ENCODE data around the gene TOE1.

DNA sequence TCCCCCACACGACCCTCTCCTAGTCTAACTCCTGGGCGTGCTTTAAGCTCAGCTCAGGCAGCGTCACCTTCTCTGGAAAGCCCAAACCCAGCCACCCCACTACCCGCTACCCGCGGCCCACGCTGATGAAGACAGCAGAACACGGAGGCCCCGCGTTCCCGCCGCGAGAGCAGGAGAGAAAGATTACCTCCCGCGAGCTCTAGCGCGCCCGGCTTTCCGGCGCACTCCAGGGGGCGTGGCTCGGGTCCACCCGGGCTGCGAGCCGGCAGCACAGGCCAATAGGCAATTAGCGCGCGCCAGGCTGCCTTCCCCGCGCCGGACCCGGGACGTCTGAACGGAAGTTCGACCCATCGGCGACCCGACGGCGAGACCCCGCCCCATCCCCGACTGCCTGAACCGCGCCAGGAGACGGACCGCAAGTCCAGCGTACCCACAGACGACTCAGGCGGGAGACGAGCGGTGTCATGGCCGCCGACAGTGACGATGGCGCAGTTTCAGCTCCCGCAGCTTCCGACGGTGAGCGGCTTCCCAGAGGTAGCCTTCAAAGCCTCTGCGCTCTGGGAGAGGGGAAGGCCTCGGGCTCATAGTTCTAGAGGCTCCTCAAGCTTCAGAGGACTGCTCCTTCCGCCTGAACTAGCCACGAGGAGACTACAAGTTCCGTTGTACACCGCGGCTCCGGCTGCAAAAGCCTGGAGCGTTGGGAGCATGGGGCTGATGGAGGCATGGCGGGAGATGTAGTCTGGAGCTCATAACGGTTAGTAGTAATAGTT is at the start of gene TOE1, which contains the start of gene MUTYH:
- TF ChIP-seq EZH2 (IDR thresholded peaks at IDR 0.05) (no peak), POLR2AphosphoS5 (IDR thresholded peaks at IDR 0.05; ENCODE audit: borderline replicate concordance, low read depth, low read length) (peak; percentile 88), FOXP2 (optimal IDR thresholded peaks at IDR 0.05; ENCODE audit: control extremely low read depth, extremely low read length, insufficient read depth) (no peak)
